ENCODE data around the gene GTF3C1.

Gene GTF3C1

GRCh38 chr16:27522173-27522707 is 27.5 kb downstream of the GTF3C1 start:
- Histone ChIP-seq H3K4me3 (no peak overlapping the region), H3K27ac (no peak overlapping the region)
- no peak for TF ChIP-seq CTCF (IDR thresholded peaks at IDR 0.05)
- DNase-seq (ENCODE audit: low spot score), result no peak

- no peak for TF ChIP-seq CTCF (IDR thresholded peaks at IDR 0.05)
- no peak for DNase-seq (ENCODE audit: low spot score)
- peak overlapping the region; percentile 30 for H3K4me3 ChIP-seq
- peak overlapping the region; percentile 39 to 79 for H3K27ac ChIP-seq
These were observed 28.6 kb downstream of the GTF3C1 start for GRCh38 chr16:27520982-27521673.

GRCh38 chr16:27518226-27518625 is 31.5 kb downstream of the GTF3C1 start:
- no peak for TF ChIP-seq CTCF (IDR thresholded peaks at IDR 0.05)
- no peak overlapping the region for H3K4me3 ChIP-seq
- no peak overlapping the region for H3K27ac ChIP-seq
- DNase-seq (ENCODE audit: low spot score), result no peak

GRCh38 chr16:27517664-27518063 is 32.0 kb downstream of the GTF3C1 start:
- Histone ChIP-seq H3K4me3 (no peak overlapping the region), H3K27ac (no peak overlapping the region)
- no peak for TF ChIP-seq CTCF (IDR thresholded peaks at IDR 0.05)
- no peak for DNase-seq (ENCODE audit: low spot score)

- Histone ChIP-seq H3K4me3 (no peak overlapping the region), H3K27ac (no peak overlapping the region)
- TF ChIP-seq CTCF (IDR thresholded peaks at IDR 0.05), result no peak
- DNase-seq (ENCODE audit: low spot score), result no peak
These were observed 33.3 kb downstream of the GTF3C1 start for GRCh38 chr16:27516365-27516764.

GRCh38 chr16:27515874-27516353 is 33.8 kb downstream of the GTF3C1 start:
- no peak for DNase-seq (ENCODE audit: low spot score)
- no peak overlapping the region for H3K27ac ChIP-seq
- no peak for TF ChIP-seq CTCF (IDR thresholded peaks at IDR 0.05)
- no peak overlapping the region for H3K4me3 ChIP-seq

- Histone ChIP-seq H3K4me3 (no peak overlapping the region), H3K27ac (no peak overlapping the region)
- no peak for DNase-seq (ENCODE audit: low spot score)
- TF ChIP-seq CTCF (IDR thresholded peaks at IDR 0.05), result no peak
These were observed 34.9 kb downstream of the GTF3C1 start for GRCh38 chr16:27514806-27515205.
